ENCODE measurements around the gene DUSP9.

GRCh38 chrX:153640736-153641575, 6.0 kb upstream of the DUSP9 start:
- TF ChIP-seq, protein P1, sequence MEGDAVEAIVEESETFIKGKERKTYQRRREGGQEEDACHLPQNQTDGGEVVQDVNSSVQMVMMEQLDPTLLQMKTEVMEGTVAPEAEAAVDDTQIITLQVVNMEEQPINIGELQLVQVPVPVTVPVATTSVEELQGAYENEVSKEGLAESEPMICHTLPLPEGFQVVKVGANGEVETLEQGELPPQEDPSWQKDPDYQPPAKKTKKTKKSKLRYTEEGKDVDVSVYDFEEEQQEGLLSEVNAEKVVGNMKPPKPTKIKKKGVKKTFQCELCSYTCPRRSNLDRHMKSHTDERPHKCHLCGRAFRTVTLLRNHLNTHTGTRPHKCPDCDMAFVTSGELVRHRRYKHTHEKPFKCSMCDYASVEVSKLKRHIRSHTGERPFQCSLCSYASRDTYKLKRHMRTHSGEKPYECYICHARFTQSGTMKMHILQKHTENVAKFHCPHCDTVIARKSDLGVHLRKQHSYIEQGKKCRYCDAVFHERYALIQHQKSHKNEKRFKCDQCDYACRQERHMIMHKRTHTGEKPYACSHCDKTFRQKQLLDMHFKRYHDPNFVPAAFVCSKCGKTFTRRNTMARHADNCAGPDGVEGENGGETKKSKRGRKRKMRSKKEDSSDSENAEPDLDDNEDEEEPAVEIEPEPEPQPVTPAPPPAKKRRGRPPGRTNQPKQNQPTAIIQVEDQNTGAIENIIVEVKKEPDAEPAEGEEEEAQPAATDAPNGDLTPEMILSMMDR (IDR thresholded peaks at IDR 0.05), result no peak
- no peak for TF ChIP-seq POLR2A (IDR thresholded peaks at IDR 0.05)
